Measurements from ENCODE around the gene INHBB.

INHBB gene

DNA sequence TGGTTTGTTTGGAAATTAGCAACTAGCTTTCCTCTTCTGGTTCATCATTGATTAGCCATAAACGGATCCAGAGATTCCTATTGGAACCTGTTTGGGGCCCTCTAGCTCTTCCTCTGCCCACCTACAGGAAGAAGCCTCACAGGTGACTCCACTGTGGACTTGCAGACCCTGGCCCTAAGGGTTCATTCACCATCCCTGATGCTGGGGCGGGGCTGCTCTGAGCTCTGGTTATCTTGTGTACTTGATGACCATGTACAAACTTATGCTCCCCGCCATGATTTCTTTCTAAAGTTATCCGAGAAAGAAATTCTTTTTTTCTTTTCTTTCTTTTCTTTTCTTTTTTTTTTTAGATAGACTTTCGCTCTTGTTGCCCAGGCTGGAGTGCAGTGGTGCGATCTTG is 33.9 kb upstream of the INHBB start:
- H3K4me3 ChIP-seq (ENCODE audit: low read depth, low read length), result no peak overlapping the region
- TF ChIP-seq, protein P1, sequence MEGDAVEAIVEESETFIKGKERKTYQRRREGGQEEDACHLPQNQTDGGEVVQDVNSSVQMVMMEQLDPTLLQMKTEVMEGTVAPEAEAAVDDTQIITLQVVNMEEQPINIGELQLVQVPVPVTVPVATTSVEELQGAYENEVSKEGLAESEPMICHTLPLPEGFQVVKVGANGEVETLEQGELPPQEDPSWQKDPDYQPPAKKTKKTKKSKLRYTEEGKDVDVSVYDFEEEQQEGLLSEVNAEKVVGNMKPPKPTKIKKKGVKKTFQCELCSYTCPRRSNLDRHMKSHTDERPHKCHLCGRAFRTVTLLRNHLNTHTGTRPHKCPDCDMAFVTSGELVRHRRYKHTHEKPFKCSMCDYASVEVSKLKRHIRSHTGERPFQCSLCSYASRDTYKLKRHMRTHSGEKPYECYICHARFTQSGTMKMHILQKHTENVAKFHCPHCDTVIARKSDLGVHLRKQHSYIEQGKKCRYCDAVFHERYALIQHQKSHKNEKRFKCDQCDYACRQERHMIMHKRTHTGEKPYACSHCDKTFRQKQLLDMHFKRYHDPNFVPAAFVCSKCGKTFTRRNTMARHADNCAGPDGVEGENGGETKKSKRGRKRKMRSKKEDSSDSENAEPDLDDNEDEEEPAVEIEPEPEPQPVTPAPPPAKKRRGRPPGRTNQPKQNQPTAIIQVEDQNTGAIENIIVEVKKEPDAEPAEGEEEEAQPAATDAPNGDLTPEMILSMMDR (IDR thresholded peaks at IDR 0.05; ENCODE audit: low read depth, low read length), result no peak

DNA sequence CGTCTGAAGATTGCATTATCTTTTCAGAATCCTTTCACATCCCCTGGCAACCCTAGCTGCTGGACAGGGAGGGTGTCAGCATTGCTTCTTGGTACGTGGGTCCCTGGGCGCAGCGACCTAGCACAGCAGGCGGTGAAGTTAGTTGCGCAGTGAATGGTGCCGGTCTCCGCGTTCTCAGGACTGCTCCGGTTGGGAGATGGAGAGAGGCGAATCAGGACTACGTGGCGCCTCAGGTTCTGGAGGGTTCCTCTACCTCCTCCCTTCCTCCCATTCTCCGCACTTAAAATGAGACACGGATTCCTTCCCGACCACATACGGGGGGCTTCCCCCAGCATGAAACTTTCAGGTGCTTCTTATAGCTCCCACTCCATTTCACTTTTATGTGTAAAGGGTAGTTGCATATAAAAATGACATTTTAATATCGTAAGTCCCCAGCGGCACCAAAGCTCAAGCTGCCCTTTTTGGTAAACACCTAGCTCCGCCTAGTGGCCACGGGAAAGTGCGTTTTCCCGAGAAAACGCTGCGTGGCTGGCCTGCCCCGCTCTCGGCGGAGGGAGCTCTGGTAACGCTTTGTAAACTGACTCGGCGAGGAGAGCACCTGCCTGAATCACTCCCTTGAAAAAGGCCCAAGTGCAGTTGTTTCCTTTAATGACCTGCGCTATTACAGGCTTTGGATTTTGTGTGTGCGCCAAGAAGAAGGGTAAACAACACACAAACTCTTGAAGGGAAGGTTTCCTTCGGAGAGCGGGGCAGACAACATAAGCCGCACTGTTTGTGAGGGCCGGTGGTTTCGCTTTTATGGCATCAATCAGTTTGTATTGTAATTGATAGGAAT is 32.9 kb upstream of the INHBB start:
- TF ChIP-seq, protein P1 (IDR thresholded peaks at IDR 0.05; ENCODE audit: low read depth, low read length), result peak; percentile 98
- peak overlapping the region; percentile 65 for H3K4me3 ChIP-seq (ENCODE audit: low read depth, low read length)

DNA sequence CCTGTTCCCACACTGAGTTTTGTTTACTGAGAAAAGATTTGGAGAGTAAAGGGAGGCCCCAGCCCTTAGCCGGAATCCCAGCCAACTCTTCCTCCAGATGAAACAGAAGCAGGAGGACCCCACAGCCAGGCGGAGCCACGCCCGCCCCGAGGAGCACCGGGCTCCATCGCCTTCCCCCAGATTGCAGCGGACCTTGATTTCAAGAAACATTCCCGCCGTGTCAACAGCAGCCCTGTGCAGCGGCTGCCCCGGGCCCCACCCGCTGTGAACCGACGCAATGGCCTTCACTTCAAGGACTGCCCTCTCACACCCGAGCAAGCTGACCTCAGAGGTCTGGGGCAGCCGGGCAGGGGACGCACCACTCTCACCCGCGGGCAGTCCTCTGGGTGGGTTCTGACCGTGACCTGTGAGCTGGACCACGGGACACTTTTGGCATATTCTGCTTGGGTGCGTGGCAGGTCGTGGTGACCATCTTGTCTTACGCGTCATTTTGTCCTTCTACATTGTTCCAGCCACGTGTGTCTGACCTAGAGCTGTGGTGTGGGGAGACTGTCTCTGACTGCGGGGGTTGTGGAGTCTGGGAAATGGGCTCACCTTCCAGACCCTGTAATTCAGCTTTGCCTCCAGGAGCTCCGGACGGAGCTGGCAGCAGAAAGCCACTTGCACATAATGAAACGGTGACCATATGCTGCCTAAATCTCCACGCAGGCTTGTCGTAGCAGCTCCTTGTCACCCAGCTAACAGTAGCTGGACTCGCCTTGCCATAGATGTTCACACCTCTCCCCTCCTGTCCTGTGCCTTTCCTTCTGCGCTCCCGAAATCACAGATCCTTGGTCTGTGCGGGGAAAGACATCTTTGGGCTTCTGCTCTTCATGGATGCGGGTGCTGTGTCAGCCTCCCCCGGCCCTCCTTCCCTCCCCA is 32.0 kb upstream of the INHBB start:
- peak overlapping the region; percentile 65 for H3K4me3 ChIP-seq (ENCODE audit: low read depth, low read length)
- TF ChIP-seq, protein P1 (IDR thresholded peaks at IDR 0.05; ENCODE audit: low read depth, low read length), result no peak

DNA sequence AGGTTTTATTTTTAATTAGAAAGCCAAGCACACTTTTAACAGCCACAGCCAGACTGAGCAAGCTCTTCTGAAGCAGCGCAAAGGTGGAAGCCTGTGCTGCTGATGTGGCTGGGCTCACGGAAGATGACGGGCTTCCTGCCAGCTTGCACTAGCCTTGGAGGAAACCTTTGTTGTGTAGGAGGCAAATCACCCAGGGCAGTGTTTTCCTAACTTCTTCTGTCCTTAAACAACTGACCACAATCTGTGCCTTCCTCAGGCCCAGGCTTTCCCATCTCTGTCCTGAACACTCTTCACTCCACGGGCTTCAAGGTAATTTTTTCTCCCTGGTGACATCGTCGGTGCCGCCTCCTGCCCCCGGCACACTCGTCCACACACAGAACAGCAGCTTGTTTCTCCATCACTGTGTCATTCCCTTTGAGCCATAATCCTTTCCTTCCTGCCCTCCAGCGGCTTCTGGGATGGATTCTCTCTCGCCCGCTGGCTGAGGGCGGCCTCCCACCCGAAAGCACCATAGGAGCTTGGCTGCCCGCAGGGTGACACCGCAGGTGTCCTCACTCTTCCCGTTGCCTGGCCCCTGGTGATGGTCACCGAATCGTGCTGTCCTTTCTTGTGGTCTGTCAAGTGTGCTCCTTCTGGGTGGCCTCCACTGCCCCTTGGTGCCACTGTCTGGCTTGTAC is 31.1 kb upstream of the INHBB start:
- TF ChIP-seq, protein P1 (IDR thresholded peaks at IDR 0.05; ENCODE audit: low read depth, low read length), result no peak
- H3K4me3 ChIP-seq (ENCODE audit: low read depth, low read length), result no peak overlapping the region

DNA sequence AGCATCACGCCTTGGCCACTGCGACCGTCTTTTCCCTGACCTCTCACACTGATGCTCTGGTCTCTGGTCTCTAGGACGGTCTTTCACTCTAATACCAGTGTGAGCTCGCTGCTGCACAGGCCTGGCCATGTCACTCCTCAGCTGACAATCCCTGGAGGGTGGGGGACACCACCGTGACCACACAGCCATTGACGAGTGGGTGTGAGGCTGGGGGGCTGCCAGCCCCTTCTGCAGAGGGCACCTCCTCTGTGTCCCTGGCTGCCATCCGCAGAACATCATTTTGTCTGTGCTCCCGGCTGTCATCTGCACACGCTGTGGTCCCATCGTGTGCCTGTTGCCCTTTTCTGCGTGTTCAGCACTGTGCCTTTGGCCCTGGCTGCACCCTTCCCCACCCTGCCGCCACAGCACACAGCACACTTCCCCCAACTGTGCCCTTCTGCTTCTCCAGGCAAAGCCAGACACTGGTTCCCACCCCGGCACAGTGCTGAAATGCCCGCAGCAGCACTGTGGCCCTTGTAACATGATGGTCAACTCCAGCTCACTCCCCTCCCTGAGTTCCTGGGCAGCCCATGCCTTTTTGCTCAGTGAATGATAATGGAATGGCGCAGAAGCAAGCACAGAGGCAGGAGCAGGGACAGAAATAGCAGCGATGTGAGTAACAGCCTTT is 30.4 kb upstream of the INHBB start:
- no peak overlapping the region for H3K4me3 ChIP-seq (ENCODE audit: low read depth, low read length)
- TF ChIP-seq, protein P1 (IDR thresholded peaks at IDR 0.05; ENCODE audit: low read depth, low read length), result no peak

DNA sequence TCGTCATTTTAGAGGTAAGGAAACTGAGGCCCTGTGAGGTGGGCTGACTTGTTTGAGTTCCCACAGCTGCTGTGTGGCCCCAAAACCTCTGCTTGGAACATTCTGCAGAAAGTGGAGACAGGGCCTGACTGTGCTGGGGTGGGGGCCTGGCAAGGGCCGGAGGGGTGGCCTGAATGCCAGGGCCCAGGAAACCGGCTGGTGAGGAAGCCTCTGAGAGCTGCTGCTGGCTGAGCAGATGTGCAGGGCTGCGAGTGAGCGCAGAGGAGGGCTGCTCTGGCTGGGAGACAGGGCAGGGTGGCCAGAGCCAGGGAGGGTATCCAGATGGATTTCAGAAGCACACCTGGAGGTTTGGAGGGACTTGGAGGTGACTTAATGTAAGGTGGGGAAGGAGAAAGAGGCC is 29.9 kb upstream of the INHBB start:
- TF ChIP-seq, protein P1 (IDR thresholded peaks at IDR 0.05; ENCODE audit: low read depth, low read length), result no peak
- H3K4me3 ChIP-seq (ENCODE audit: low read depth, low read length), result no peak overlapping the region
